ENCODE results near the gene CNTRL.
"Not testable (repeated sequence)": the region's sequence is repeated elsewhere in the genome, so short reads cannot be mapped to it uniquely, and the experiment has no call there.

Gene CNTRL

GRCh38 chr9:121074370-121075250 lies at the start of gene CNTRL:
TSS of gene CNTRL (plus strand) at chr9:121074955. CDS start at chr9:121088327, 13,372 bp downstream.
- peak within 1 kb of the TSS; percentile 95 for H3K4me3 ChIP-seq (ENCODE audit: low read depth, low read length)
- peak; percentile 88 for TF ChIP-seq MAX (IDR thresholded peaks at IDR 0.05; ENCODE audit: low read depth, low read length)
- no peak for TF ChIP-seq CTCF (IDR thresholded peaks at IDR 0.05; ENCODE audit: low read depth, low read length)
- peak; percentile 69 for TF ChIP-seq POLR2A (IDR thresholded peaks at IDR 0.05; ENCODE audit: extremely low read depth, insufficient read length)
- peak; percentile 88 for TF ChIP-seq MYC (IDR thresholded peaks at IDR 0.05; ENCODE audit: low read depth, low read length)
- peak; percentile 97 for DNase-seq (ENCODE audit: low read depth)

- no peak for DNase-seq (ENCODE audit: low read depth)
- H3K4me3 ChIP-seq (ENCODE audit: low read depth, low read length) = no peak overlapping the region
- TF ChIP-seq CTCF (IDR thresholded peaks at IDR 0.05; ENCODE audit: low read depth, low read length) (no peak), POLR2A (IDR thresholded peaks at IDR 0.05; ENCODE audit: extremely low read depth, insufficient read length) (no peak), MYC (IDR thresholded peaks at IDR 0.05; ENCODE audit: low read depth, low read length) (no peak), MAX (IDR thresholded peaks at IDR 0.05; ENCODE audit: low read depth, low read length) (no peak)
Measured at GRCh38 chr9:121026260-121026691, 48.5 kb upstream of the CNTRL start.

GRCh38 chr9:121026768-121027167 lies 48.0 kb upstream of the CNTRL start:
- no peak overlapping the region for H3K4me3 ChIP-seq (ENCODE audit: low read depth, low read length)
- TF ChIP-seq MYC (IDR thresholded peaks at IDR 0.05; ENCODE audit: low read depth, low read length) (no peak), CTCF (IDR thresholded peaks at IDR 0.05; ENCODE audit: low read depth, low read length) (no peak), MAX (IDR thresholded peaks at IDR 0.05; ENCODE audit: low read depth, low read length) (no peak), POLR2A (IDR thresholded peaks at IDR 0.05; ENCODE audit: extremely low read depth, insufficient read length) (no peak)
- no peak for DNase-seq (ENCODE audit: low read depth)

- not testable (repeated sequence) for H3K4me3 ChIP-seq (ENCODE audit: low read depth, low read length); DNase-seq (ENCODE audit: low read depth)
Measured at GRCh38 chr9:121028285-121028684, 46.5 kb upstream of the CNTRL start.

- H3K4me3 ChIP-seq (ENCODE audit: low read depth, low read length) = no peak overlapping the region
- TF ChIP-seq MYC (IDR thresholded peaks at IDR 0.05; ENCODE audit: low read depth, low read length) (no peak), CTCF (IDR thresholded peaks at IDR 0.05; ENCODE audit: low read depth, low read length) (no peak), MAX (IDR thresholded peaks at IDR 0.05; ENCODE audit: low read depth, low read length) (no peak), POLR2A (IDR thresholded peaks at IDR 0.05; ENCODE audit: extremely low read depth, insufficient read length) (no peak)
- DNase-seq (ENCODE audit: low read depth) = no peak
Measured at GRCh38 chr9:121029469-121029868, 45.3 kb upstream of the CNTRL start.

- TF ChIP-seq POLR2A (IDR thresholded peaks at IDR 0.05; ENCODE audit: extremely low read depth, insufficient read length) (no peak), CTCF (IDR thresholded peaks at IDR 0.05; ENCODE audit: low read depth, low read length) (no peak), MAX (IDR thresholded peaks at IDR 0.05; ENCODE audit: low read depth, low read length) (no peak), MYC (IDR thresholded peaks at IDR 0.05; ENCODE audit: low read depth, low read length) (no peak)
- DNase-seq (ENCODE audit: low read depth) = no peak
- H3K4me3 ChIP-seq (ENCODE audit: low read depth, low read length) = no peak overlapping the region
Measured at GRCh38 chr9:121034529-121034928, 40.2 kb upstream of the CNTRL start.

- not testable (repeated sequence) for H3K4me3 ChIP-seq (ENCODE audit: low read depth, low read length)
- peak; percentile 48 for DNase-seq (ENCODE audit: low read depth)
Measured at GRCh38 chr9:121035717-121036116, 39.0 kb upstream of the CNTRL start.

Data from NB4 (cell line).